DMS 273 (cell line): Measurements from ENCODE around the gene JUND.

Experiments used
- DNase-seq: peaks from one replicate; lab custom pipeline; 2025; ENCODE audit not compliant: unreplicated experiment; lab: John Stamatoyannopoulos, UW

Gene JUND

GRCh38 chr19:18271433-18271841 is 10.0 kb downstream of the JUND start:
- peak; percentile 41 for DNase-seq

- no peak for DNase-seq
Observed at GRCh38 chr19:18270326-18270725, 11.1 kb downstream of the JUND start.

DNA sequence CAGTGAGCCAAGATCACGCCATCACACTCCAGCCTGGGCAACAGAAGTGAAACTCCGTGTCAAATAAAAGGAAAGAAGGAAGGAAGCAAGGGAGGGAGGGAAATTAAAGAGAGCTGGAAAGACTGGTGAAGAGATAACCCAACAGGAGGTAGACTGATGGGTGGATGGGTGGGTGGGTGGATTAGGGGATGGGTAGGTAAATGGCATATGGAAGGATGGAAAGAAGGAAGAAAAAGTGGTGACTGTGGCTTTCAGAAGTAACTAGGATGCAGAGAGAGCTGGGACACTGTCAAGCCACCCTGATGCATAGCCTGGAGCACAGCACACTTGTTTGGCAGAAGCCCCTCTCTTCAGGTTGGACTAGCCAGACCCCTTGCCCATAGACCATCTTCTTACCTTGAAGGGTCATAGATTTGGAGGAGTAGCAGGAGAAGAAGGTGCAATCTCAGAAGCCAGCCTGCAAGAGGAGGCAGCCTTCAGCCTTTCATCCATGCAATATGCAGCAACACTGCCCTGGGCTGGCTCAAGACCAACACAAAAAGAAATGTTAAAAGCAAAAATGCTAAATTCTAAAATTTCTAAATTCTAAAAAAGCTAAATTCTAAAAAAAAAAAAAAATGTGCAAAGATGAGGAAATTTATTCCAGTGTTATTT is 12.2 kb downstream of the JUND start:
- no peak for DNase-seq

DNA sequence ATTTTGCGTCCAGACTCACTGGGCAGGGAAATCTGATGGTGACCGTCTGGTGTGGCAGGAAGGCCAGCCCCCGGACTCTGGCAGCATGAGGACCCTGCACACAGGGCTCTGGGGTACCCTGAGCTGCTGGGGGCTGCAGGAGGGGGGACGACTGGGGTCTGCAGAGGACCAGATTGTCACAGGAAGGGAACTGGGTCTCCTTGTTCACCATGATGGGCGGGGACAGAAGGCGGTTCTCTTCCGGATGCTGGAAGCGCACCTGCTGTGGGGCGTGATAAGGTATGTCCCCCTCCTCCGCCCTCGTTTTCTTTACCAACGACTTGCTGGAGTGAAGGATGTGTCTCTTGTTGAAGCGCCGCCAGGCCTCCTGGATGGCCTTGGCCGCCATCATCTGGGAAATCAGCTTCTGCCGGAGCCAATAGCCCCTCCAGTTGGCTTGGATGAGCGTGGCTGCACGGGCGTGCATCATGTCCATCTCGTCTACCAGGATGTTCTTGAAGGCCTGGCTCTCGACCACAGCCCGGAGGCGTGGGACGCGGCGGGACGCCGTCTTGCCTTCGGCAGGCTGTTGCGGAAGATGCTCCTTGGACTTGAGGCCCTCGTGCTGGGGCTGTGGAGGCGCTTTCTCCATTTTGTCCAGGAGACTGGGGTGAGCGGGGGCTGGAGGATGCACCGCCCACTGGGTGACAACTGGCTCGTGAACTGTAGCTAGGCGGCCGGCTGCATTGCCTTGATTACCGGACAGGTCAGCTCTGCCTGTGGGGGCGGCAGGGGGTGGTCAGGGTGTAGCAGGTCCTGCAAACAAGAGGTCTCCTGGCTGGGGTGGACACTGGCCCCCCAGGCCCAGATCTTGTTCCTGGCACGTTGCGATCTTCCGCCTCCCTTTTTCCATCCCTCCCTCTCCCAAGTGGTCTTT is 14.4 kb downstream of the JUND start:
- DNase-seq, result no peak

GRCh38 chr19:18265582-18265981 is 15.8 kb downstream of the JUND start:
- no peak for DNase-seq

- DNase-seq, result no peak
Observed at GRCh38 chr19:18264971-18265540, 16.4 kb downstream of the JUND start.

- DNase-seq, result no peak
Observed at GRCh38 chr19:18264137-18264854, 17.1 kb downstream of the JUND start.

DNA sequence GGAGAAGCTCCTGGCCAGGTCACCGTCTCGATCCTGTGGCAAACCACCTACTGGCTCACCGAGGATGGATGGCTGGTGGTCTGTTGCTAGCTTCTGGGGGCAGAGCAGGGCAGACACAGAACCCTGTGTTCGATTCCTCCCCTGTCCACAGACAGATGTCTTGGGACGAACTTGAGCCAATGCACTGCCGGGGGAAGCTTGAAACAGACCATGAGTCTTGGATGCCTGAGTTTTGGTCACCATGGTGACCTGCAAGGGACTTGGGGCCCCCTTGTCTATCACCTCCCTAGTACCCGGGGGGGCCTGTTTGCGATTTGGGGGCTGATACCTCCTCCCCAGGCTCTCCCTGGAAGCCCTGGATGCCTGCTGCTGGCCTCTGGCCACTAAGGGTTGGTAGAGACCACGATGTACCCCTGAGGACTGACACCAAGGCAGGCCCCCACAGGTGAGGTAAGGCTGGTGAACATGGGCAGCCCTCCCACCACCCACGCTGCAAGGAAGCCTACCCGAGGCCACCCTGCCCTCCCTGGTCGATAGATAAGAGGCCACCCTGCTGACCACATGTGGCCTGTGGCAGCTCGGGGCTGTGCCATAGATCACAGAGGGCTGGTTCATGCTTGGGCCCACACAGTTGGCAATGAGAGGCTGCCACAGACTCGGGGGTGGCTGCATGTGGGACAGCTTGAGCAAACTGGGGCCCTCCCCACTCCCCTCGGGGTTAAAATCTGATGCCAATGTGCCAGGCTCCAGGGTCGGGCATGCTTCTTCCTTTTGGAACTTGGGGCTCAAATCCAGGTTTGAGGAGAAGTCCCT is 17.9 kb downstream of the JUND start:
- DNase-seq, result no peak

GRCh38 chr19:18262917-18263316 is 18.5 kb downstream of the JUND start:
- no peak for DNase-seq

DNA sequence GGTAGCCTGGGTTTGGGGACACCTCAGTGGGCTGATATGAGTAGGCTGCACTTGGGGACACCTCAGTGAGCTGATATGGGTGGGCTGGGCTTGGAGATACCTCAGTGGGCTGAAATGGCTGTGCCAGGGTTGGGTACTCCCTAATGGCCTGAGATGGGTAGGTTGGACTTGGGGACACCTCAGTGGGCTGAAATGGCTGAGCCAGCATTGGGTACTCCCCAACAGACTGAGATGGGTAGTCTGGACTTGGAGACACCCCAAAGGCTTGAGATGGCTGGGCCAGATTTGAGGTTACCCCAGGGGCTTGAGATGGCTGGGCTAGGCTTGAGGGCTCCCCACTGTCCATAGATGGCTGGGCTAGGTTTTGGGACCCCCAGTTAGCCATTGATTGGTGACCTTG is 19.3 kb downstream of the JUND start:
- DNase-seq, result no peak

DNA sequence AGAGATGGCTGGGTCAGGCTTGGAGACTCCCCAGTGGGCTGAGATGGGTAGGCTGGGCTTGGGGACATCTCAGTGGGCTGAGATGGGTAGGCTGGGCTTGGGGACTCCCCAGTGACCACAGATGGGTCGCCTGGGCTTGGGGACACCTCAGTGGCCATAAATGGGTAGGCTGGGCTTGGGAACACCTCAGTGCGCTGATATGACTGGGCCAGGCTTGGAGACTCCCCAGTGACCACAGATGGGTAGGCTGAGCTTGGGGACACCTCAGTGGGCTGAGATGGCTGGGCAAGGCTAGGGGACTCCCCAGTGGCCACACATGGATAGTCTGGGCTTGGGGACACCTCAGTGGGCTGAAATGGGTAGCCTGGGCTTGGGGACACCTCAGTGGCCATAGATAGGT is 19.9 kb downstream of the JUND start:
- DNase-seq, result no peak

DNA sequence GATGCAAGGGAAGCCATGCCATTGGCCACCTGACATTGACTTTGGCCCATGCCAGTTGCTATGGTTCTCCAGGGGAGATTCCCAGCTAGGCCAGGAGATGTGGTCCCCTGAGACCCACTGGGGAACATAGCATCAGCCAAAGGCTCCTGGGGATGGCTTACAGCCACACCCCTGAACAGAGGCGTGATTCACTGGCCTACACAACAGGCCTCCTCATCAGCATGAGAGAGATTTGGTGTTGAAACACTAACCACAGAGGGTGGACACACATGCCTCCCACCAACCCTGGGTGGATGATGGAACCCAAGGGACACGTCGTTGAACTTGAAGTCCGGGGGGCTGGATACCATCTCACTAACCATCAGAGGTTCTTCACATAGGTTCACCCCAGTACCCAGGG is 21.5 kb downstream of the JUND start:
- no peak for DNase-seq

- DNase-seq, result no peak
Observed at GRCh38 chr19:18257503-18258470, 23.6 kb downstream of the JUND start.

GRCh38 chr19:18254546-18255503 is 26.6 kb downstream of the JUND start:
- DNase-seq, result peak; percentile 61

DNA sequence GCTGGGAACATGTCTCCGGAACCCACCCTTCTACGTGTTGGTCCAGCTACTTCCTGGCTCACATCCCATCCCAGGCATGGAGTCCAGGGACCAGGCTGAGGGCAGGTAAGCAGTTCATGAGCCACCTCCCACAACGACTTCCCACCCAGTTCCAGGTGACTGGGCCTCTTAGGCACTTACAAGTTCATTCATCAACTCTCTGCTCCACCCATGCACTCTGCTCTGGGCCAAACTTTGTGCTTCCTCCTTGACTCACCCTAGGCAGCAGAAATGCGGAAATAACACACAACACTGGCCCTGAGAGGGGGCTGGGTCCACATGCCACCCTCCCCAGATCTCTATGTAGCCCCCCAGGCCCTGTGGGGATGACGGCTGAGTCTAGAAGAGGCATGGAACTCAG is 27.7 kb downstream of the JUND start:
- no peak for DNase-seq

DNA sequence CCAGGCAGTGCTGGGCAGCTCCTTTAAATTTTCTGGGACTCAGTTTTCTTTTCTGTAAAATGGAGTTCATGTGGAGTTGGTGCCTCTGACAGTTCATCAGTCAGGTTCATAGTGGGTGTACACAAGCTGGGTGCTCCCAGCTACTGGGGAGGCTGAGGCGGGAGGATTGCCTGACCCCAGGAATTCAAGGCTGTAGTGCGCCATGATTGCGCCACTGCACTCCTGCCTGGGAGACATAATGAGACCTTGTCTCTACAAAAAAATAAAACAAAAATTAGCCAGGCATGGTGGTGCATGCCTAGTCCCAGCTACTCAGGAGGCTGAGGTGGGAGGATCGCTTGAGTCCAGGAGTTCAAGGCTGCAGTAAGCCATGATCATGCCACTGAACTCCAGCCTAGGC is 28.3 kb downstream of the JUND start:
- no peak for DNase-seq

DNA sequence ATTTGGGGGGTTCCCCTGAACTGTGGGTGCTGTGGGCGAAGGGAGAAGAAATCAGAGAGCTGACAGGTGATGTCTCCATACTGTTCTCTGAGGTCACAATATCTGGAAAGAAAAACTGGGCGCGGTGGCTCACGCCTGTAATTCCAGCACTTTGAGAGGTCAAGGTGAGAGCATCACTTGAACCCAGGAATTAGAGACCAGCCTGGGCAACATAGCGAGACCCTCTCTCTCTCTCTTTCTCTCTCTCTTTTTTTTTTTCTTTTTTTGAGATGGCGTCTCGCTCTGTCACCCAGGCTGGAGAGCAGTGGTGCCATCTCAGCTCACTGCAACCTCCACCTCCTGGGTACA is 29.1 kb downstream of the JUND start:
- DNase-seq, result no peak

DNA sequence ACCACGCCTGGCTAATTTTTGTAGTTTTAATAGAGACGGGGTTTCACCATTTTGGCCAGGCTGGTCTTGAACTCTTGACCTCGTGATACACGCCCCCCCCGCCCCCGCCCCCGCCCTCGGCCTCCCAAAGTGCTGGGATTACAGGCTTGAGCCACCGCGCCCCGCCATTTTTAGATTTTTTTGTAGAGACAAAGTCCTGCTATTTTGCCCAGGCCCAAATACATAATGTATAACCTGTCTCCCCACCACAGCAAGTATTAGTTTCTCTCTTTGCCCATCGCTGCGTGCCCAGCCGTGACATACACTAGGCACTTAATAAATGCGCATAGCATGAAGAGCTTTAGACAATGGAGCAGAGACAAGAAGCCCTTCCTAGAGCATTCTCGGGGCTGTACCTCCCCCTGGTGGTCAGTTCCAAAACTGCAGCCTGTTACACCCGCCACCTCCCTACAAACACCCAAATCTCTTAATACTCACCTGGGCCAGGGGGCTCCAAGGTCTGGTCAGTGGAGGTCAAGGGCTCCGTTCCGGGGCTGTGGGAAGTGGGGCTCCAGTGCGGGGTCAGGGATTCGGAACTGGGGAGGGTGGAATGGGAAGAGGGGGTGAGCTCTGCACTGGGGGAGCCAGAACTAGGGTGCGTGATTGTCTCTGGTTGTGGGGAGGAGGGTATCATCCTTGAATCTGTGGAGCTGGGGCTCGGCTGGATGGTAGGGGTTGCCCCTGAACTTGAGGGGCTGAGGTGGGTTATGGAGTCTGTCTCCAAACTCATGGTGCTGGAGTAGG is 29.6 kb downstream of the JUND start:
- DNase-seq, result peak; percentile 88
